ENCODE measurements around the gene SLC6A2.
"Not testable (repeated sequence)": the region's sequence is repeated elsewhere in the genome, so short reads cannot be mapped to it uniquely, and the experiment has no call there.

Gene SLC6A2

DNA sequence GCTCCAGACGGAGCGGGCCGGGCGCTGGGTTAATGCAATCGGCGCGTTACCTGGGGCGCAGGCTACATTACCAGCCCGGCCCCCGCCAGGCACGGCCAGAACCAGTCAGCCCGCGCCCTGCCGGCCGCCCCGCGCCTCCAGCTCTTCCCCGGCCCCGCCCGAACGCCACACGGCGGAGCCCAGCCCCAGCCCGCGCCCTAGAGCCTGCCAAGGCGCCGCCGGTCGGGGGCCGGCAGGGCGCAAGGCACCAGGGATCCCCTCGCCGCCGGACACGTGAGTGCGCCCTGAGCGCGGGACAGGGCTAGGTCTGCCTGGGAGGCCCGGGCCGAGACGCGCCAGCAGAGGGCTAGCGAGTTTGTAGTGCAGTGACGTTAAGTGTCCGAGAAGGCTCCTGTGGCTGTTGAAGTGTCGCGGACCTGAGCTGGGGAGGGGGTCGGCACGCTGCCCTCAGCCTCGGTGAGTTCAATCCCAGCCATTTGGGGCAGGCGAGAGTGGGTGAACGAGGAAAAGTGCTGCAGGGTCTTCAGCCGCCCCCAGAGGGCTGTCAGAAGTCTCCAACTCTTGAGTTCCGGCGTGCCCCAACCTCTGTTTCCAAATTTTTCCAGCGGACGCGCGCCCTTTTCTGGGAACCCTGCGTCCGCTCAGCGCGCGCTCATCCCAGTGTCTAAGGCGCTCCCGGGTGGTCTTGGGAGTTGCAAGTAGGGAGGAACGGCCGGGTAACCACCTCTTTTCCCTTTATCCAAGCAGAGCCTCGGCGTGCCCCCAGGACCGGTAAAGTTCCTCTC lies at the start of gene SLC6A2:
TSS of gene SLC6A2 (plus strand) at position 92 of the 785 bp plus-strand sequence. CDS start 707 bp downstream, outside the sequence.
- DNase-seq: no peak

DNA sequence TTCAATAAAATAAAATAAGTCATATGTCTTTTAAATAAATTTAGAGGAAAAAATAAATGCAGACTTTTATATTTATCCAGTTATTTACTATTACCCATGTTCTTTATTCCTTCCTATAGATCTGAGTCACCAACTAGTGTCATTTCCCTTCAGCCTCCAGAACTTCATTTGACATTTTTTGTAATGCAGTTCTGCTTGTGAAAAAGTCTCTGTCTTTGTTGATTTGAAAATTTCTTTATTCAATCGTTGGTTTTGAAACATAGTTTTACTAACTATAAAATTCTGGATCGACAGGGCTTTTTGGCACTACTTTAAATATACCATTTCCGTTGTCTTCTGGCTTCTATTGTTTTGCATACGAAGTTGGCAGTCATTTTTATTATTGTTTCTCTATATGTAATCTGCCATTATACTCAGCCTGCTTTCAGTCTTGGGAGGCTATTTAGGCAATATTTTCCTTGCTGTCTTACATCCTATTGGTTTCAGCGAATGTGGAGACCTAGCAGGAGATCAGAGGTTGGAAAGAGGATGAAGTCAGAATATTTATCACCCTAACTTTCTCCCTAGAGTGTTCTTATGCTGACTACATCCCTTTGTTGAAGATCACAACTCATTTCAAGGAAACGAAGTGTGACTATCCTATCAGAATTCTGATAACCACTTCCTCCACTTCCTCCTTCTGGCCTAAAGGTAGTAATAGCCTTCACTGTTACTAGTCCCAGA lies 42.0 kb upstream of the SLC6A2 start:
- DNase-seq: no peak

DNA sequence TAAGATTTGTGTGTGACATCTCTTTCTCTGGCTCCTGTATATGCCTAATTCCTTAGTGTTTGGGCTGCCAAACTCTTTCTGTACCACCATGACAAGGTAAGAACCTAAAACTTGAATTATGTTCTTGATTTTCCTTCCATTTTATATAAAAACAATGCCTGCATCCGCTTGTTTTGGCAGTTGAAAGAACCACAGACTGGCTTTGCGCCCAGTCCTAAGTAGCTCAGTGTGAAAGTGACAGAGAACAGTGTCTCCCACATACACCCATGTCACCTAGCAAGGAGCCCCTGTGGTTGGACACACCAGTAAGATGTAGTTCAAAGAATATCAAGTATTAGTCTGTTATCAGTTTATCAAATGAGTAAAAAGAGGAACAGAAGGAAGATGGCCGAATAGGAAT lies 40.7 kb upstream of the SLC6A2 start:
- no peak for DNase-seq

DNA sequence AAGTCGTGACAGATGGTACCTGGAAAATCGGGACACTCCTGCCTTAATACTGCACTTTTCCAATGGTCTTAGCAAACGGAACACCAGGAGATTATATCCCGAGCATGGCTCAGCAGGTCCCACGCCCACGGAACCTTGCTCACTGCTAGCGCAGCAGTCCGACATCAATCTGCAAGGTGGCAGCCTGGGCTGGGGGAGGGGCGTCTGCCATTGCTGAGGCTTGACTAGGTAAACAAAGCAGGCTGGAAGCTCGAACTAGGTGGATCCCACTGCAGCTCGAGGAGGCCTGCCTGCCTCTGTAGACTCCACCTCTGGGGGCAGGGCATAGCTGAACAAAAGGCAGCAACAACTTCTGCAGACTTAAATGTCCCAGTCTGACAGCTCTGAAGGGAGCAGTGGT lies 40.1 kb upstream of the SLC6A2 start:
- DNase-seq: not testable (repeated sequence)

DNA sequence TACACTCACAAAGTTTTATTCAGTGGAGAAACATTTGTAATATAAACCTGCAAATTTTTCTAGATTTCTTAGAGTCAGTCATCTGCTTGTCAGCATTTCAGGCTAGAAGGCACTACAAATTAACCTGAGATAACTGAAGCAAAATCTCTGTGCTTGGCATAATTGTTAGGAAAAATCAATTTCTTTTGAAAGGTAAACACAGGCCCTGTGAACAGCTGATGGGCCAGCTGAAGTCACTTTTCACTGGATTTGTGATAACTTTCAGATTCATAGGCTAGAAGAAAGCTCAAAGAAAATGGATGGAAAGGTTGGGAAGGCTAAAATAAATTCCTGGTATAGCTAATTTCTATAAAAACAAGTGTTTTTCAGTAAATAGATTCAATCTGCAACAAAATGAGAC lies 34.0 kb upstream of the SLC6A2 start:
- no peak for DNase-seq

DNA sequence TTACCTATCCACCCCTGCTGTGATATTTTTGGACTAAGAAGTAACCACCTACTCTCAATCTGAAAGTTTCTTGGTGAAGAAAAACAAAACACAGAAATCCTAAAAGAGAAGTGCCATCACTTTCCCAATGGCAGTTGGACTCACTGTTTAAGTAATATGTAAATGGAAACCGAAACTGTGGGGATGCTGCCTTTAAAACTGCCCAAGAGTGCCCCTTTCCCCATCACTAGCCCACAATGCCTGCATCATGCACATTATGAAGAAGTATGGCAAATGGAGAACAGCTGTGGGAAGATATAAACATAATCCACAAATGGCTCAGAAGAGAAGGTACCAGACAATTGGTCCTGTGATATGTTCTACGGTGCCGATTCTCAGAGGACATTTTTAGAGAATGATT lies 33.5 kb upstream of the SLC6A2 start:
- DNase-seq: no peak

DNA sequence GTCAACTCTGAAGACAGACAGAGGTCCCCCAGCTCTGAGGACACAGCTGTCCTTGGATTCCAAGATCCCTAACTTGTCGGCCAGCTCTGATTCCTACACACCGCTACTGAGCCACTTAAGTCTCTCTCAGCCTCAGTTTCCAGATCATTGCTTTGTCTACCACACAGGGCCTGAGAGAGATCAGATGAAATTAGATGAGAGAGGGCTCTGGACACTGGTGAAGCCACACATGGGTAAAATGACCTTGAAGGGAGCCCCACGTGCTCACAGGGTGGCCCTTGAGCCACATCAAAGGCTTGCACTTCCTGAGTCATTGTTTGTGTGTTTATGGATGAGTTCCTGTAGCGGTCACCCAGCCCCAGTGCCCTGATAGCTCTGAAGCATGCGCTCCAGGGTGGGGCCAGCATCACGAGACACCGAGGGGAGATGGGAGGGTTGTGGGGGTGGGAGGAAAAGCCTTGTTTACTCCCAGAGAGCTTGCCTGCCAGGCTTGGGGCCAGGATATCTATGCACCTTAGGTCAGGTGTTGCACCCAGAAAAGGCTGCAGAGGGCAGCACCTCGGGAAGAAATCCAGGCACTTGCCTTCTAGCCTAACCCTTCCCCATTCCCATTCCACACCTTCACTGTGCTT lies 32.7 kb upstream of the SLC6A2 start:
- DNase-seq: no peak

DNA sequence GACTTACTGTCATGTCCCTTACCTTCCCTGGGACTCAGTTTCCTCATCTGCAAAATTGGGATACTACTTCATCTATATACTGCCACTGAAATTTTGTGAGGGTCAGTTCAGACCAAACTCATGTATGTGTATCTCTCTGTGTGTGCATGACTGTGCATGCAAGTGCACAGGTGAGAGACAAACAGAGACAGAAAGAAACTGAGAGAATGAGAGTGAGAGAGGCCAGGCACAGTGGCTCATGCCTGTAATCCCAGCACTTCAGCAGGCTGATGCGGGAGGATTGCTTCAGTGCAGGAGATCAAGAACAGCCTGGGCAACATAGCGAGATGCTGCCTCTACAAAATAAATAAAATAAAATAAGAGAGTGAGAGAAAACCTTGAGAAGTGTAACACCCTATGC lies 32.1 kb upstream of the SLC6A2 start:
- no peak for DNase-seq

DNA sequence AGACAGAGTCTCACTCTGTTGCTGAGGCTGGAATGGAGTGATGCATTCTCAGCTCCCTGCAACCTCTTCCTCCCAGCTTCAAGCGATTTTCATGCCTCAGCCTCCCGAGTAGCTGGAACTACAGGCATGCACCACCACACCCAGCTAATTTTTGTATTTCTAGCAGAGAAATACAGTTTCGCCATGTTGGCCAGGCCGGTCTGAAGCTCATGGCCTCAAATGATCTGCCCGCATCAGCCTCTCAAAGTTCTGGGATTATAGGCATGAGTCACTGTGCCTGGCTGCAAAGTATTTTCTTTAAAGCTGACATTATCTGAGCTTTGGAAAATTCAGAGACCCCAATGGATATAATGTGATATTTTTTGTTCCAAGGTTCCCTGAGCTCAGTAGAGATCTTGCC lies 31.1 kb upstream of the SLC6A2 start:
- DNase-seq: no peak

DNA sequence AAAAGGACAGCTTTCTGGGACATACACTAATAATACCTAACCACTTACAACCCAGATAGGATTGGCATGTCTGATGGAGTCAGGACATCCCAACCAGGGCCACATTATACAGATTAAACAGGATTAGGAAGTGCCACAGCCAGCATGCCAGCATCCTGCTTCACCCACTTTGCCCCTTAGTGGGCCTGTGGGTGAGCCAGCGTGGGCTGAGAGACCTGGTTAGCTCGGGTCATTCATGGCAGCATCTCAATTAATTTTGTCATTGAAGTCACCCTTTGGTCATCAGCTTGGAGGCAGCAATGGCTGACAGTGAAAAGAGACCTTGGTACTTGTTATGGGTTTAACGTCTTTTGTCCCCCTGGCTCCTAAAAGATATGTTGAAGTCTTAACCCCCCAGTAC lies 29.9 kb upstream of the SLC6A2 start:
- DNase-seq: no peak

DNA sequence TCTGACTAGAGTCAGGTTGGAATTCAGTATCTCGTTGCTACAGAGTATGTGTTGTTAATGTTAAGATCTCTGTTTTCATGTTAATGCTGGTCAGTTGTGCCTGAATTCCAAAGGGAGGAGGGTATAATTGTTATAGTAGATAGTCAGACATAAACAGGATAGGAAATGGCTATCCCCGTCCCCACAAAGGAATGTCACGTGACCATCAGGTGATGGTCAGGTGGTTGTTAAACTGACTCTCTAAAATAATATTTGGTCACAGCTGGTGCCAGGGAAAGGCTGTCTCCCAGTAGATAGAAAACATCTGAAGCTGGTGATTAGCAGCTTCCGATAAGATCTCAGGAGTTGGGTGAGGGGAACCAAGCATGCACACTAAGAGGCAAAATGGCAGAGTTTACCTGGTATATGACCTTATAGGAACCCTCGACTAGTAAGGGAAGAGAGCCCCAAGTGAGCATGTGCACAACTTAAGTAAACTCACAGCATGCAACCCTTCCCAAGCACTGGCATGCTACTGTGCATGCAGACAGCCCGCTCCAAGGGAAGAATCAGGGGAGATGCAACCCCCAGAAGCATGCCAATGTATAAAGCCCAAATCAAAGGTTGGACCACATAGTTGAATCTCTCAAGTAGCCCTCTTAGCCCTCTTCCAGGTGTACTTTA lies 27.4 kb upstream of the SLC6A2 start:
- DNase-seq: no peak

DNA sequence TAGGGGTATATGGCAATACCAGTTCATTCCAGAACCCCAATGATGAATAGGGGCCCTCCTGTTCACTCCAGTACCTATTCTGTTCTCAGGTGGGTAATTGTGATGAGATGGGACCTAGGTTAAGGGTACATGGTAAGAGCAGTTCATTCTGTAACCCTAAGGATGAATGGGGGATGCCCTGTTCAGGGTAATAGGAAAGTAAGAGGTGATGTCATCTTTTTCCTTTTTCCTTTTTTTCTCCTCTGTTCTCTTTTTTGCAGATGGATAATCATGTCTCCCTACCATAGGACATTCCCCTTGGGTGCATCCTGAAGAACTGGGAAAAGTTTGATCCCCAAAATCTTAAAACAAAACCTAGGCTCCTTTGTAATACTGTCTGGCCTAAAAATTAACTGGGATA lies 25.0 kb upstream of the SLC6A2 start:
- DNase-seq: no peak

DNA sequence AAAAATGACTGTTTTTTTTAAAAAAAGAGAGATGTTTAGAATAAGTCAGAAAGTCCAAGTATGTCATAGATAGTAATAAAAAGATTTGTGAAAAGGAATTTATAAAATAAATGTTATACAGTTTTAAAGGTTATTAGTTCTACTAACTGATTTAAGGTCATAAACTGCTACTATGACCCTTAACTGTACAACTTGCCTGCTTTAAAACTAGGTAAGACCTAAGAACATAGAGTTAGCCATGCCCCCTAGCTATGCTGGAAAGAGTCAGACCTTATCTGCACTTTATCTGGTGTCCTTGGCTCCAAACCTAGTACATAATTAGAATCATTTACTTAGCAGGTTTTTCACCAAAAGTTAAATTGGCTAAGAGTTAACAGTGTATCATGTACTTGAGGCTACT lies 23.5 kb upstream of the SLC6A2 start:
- no peak for DNase-seq

DNA sequence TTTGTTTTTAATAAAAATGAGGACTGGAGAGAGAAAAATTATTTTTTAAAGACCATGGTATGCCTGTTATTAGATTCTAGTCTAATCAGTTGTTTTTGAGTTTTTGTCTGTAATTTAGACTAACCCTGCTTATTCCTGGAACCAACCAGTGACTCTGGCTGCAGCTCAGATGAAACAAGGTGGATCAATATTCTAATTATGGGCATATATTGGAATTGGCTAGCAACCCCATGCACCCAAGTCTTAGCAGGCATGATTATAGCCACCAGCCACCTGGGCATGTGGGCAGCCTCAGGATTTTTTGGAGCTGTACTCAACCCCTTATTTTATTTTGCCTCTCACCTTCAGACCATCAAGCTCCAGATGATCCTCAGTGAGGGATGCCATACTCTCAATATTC lies 21.6 kb upstream of the SLC6A2 start:
- no peak for DNase-seq

DNA sequence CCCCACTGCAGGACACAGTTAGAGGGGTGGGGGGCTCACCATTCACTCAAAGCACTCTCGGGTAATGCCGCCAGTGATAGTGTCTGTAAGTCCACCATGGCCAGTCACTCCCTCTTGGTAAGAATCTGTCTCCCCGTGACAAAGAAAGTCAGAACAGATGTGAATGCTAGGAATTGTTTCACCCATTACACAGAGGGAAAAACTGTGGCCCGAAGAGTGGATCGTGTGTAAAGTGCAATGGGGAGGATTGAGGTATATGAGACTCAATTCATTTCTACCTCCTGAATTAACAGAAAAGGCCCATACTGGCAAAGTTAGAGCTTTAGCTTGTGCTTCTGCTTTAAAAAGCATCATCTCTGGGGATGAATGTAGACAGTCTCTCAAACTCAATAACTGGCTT lies 17.5 kb upstream of the SLC6A2 start:
- DNase-seq: no peak

DNA sequence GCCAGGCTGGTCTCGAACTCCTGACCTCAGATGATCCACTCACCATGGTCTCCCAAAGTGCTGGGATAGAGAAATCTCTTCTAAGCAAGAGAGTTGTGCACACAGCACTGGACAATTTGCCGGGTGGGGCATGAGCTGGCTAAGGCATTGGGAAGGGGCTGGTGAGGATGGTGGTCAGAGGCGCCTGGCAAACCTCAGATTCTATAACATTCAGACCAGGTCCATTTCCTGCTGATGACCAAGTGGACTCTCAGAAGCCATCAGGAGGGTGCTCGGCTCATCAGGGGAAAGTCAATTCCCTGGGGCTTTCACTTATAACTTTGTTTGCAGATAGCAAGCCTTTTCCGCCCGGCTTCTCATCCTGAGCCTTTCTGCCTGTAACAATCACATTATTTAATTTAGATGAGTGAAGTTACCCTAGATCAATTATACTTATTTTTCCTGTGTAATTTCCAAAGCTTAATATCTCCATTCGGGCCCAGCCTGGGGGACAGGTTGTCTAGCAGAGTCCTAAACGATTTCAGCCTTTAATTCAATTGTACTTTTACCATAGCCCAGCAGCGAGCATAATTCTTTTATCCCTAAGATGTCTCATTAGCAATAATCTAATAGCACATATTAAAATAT lies 15.0 kb upstream of the SLC6A2 start:
- no peak for DNase-seq

DNA sequence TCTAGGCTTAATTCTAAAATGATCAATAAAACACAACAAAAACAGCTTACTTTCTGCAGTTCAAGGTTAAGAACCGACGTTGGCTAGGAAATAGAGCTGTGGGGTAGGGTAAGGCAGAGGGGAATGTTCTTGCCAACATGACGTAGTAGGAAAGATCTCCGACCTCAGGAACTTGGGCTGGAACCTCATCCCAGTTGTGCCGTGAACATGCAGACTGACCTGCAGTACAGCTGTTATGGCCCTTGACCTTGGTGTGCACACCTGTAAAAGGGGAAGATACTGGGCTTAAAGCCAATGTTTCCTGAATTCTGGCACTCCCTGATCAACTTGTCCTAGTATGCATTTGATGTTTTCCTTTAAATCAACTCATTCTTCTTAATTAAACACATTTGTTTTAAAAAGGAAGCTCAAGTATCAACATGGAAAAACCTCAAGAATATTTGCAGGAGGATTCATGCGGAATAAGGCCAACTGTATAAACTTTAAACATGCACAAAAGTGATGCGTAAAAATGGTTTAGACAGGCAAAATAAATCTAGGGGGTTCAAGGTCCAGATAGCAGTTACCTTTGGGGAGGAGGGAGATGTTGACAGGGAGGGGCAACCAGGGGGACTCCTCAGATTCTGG lies 14.2 kb upstream of the SLC6A2 start:
- no peak for DNase-seq

DNA sequence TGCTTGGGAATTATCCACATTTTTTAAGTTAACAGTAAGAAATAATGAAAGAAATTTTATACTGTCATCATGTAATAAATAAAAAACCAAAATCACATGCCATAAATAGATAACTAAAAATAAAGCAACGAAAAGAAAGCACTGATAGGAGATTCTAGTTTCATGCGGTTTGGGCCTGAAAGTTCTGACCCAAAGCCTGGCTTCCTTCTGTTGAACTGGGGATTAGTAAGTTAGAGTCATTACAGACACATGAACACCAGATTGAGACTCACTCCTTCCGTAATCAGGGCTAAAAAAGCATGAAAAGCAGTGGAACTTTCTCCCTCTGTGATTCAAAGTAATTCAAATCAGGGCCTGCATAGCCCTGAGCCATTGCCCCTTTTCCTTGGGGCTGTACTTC lies 13.2 kb upstream of the SLC6A2 start:
- DNase-seq: no peak

DNA sequence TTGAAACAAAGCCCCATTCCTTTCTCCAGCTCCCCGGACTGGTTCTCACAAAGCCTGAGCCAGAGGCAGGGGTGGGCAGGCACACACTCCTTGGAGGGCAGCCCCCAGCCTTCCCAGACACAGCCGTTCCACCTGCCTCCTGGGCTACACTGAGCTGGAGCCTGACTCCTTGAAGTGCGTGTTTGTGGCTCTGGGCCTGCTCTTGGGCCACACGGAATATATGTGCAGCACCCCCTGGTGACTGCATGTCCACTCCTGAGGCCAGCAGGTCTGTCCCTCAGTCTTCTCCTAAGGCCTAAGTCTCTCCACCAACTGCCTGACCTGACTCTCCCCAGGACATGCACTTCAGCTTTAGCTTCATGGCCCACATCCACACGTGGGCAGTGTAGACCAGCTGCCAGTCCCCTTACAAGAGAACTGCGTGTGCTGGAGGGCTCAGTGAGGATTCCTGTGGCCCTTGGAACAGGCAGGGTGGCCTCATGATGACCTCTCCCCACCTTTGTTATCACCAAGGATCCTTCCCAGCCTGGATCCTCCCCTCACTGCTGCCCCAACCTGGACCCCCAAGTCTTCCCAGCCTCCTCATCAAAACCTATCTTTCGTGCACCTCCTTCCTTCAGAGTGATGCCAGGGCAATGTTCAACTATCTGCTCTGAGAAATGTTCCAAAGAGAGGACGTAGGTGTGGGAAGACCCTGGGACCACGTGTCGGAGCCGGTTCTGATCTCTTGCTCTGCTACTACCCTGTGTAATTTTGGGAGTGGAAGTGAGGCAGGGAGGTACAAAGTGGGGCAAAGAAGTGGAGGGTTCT lies 12.4 kb upstream of the SLC6A2 start:
- no peak for DNase-seq

DNA sequence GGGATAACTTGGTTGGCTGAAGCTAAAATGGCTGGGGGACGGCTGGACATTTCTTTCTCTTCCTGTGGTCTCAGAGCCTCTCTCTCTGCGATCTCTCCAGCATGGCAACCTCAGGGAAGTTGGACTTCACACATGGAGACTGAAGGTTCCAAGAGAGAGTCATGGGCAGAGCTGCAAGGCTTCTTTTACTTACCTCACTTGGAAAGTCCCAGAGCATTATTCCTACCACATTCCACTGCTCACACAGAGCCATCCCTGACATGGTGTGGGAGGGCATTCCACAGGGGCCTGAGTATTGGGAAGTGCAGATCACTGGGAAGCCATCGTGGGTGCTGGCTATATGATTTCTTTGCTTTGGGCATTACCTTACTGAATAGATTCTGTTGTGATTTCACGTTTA lies 9.8 kb upstream of the SLC6A2 start:
- no peak for DNase-seq

DNA sequence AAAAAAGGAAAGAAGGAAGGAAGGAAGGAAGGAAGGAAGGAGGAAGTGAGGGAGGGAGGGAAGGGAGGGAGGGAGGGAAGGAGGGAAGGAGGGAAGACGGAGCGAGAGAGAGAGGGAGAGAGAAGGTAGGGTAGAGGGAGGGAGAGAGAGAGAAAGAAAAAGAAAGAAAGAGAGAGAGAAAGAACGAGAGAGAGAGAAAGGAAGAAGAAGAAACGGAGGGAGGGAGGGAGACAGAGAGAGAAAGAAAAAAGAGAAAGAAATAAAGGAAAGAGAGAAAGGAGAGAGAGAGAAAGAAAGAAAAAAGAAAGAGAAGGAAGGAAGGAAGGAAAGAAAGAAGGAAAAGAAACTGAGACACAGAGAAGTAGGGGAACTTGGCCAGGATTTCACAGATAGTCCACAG lies 8.4 kb upstream of the SLC6A2 start:
- DNase-seq: no peak

DNA sequence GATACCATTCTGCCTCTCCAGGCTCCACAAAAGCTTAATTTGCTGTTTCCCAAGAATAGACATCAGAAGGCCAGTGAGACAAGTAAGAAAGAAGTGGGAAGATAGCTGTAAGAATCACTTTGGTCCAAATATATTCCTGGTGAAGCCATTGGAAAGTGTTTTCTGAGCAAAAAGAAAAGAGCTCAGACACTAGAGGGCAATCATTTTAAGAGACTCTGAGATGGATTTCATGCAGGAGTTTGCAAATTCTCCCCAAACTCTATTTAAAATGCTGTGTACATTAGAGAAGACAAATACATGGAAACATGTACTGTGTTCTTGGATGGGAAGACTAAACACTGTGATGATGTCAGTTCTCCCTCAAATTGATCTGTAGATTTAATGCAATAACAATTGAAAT lies 8.0 kb upstream of the SLC6A2 start:
- DNase-seq: no peak

Measured in activated naive CD4-positive, alpha-beta T cell treated with Interleukin-2 at 50 U/mL for 16 hours (primary cell).